GM18867 (cell line): ENCODE measurements around the gene DDAH1.

Source experiments
- ATAC-seq: cut with Tn5 transposase; IDR thresholded peaks from one replicate; pipeline ENCODE4 v1.9.1; 2021; ENCODE audit warnings: mild to moderate bottlenecking, moderate library complexity; ENCODE audit not compliant: unreplicated experiment

The DDAH1 gene

GRCh38 chr1:85397490-85398032 lies 67.4 kb downstream of the DDAH1 start:
- no peak for ATAC-seq

GRCh38 chr1:85396194-85396593 lies 68.8 kb downstream of the DDAH1 start:
- ATAC-seq, result no peak

- no peak for ATAC-seq
Observed at GRCh38 chr1:85394130-85394529, 70.8 kb downstream of the DDAH1 start.

- ATAC-seq, result no peak
Observed at GRCh38 chr1:85393490-85393889, 71.5 kb downstream of the DDAH1 start.

DNA sequence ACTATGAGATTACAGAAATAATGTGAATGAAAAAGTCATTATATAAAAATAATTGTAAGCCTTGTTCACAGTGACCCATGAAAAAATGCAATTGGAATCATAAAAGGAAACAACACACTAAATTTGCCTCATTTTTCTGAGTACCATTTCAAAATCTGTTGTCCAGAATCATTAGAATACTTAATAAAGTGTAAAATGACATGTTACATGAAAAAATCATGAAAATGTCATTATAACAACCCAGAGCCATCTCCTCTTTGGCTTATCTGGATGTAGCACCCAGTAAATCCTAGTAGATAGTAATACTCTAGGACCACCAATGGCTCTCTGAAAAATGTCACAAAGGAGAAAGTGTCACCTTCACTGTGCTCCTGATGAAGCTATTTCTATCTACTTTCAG lies 76.5 kb downstream of the DDAH1 start:
- ATAC-seq, result no peak

- ATAC-seq, result no peak
Observed at GRCh38 chr1:85387781-85388180, 77.2 kb downstream of the DDAH1 start.

DNA sequence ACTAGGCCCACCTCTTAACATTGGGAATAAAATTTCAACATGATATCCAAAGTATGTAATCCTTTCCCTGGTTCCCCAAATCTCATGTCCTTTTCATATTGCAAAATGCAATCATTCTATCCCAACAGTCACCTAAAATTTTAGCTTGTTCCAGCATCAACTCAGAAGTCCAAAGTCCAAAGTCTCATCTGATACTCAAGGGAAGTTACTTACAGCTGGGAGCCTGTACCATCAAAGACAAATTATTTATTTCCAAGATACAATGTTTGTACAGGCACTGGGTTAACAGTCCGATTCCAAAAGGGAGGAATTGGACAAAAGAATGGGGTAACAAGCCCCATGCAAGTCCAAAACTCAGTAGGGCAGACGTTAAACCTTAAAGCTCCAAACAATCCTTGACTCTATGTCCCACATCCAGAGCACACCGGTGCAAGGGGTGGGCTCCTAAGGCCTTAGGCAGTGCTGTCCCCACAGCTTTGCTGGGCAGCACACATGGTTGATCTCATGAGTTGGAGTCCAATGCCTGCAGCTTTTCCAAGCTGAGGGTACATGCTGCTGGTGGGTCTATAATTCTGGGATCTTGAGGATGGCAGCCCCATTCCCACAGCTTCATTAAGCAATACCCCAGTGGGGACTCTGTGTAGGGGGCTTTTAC lies 78.8 kb downstream of the DDAH1 start:
- ATAC-seq, result no peak

DNA sequence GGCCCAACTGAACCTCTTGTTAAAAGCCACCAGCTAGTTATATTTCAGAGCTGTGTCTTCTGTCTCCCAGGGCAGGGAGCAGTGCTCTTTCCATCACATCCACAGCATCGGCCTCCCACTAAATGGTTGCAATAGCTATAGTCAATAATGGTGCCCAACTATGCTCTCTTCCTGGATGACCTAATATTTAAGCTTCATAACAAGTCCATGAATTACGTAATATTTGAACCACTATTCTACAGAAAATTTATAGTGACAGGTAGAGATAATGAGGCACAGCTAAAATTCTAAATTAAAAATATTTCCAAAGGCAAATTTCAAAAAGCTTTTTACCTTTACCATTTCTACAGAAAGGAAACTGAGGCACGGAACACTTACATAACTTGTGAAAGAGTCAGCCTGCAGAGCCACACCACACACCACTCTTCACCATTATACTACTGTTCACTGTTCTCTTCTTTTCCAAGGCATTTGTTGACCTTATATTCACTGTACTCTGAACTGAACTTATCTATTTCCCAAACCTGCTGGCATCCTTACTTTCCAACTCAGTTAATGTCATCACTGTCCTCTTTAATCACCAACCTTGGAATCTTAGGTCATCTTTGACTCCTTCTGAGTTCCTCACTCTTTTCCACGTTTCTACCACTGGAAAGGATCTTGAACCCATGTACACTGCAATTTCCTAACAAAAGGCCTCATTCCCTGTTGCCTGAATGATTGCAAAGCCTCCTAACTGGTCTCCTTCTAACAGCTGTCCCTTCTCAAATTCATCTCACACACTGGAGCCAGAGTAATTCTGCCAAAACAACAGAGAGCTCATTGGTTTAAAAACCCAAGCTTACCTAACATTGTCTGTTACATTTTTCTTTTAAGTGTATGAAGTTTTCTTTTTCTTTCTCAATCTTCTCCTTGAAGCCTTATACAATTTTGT lies 85.5 kb downstream of the DDAH1 start:
- ATAC-seq, result no peak

GRCh38 chr1:85378534-85378933 lies 86.4 kb downstream of the DDAH1 start:
- ATAC-seq, result no peak

DNA sequence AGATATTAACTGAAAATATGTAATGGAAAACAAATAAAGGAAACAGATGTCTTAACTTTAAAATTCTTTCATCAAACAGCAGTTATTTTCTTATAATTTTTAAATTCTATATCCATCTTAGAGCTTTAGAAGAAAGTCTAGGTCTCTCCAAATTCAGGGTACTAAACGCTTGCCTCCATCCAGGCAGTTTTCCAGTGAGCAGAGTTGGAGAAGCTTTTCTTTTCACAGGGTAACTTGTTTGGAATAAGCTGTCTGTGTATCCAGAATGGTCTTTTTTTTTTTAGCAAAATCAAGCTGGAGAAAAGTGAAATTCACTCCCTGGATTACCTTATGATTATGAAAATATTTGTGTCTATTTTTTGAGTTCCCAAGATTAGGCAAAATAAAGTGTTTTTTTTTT lies 88.6 kb downstream of the DDAH1 start:
- ATAC-seq, result no peak

DNA sequence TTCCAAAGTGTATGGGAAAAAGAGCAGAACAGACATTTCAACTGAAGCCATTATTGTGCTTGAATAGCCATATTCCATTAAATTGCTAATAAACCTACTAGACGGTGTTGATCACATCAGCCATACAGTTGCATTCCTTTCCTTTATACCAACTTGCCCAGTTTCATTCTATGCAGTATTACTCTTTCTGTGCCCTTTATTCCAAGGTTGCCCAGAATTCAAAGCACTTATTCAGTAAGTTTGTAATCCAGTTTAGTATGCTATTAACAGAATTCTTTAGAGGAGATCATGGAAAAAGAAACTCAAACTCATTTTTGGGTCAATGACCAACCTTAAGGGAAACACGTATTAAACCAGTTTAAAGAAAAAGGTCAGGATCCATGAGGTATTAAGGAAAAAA lies 89.5 kb downstream of the DDAH1 start:
- no peak for ATAC-seq

- no peak for ATAC-seq
Observed at GRCh38 chr1:85374160-85374559, 90.8 kb downstream of the DDAH1 start.

- ATAC-seq, result no peak
Observed at GRCh38 chr1:85373378-85373708, 91.6 kb downstream of the DDAH1 start.

GRCh38 chr1:85372683-85373377 lies 92.1 kb downstream of the DDAH1 start:
- ATAC-seq, result no peak

GRCh38 chr1:85371021-85371420 lies 93.9 kb downstream of the DDAH1 start:
- ATAC-seq, result no peak

GRCh38 chr1:85368073-85368770 lies 96.7 kb downstream of the DDAH1 start:
- no peak for ATAC-seq

- no peak for ATAC-seq
Observed at GRCh38 chr1:85366391-85367170, 98.4 kb downstream of the DDAH1 start.

DNA sequence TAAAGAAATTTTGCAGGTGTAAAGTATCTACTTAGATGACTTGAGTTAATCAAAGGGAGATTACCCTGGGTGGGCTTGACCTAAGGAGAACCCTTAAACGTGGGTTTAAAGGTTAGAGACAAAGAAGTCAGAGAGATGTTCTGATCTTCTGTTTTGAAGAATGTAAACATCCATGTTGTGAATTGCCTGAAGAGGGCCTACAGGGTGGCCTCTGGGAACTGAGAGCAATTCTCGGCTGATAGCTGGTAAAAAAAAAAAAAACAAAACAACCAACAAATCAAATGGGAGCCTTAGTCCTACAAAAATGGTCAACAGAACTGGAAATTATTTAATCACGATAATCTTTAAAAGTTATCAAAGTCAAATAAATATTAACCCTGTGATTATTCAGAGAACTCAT lies 99.1 kb downstream of the DDAH1 start:
- ATAC-seq, result no peak

GRCh38 chr1:85363521-85363920 lies 101.4 kb downstream of the DDAH1 start:
- ATAC-seq, result no peak

DNA sequence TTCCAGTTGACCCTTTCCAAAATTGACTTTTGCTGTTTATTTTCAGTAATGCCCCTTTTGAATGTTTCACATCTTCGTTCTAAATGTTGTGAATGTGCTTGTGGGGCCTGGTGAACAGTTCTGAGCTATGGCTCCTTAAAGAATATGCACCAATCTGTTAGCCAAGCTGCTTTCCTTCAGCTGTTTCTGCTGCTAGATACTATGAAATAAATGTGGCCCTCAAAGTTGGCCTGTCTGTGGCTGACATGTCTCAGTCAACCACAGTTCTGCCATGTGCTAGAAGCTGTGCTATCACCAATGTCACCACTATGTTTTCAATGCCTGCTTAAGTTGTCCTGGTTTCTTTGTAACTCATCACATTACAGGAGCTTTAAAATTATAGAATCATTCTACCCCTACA lies 101.9 kb downstream of the DDAH1 start:
- no peak for ATAC-seq
